ENCODE data around the gene C19orf73.
"Not testable (repeated sequence)": the region's sequence is repeated elsewhere in the genome, so short reads cannot be mapped to it uniquely, and the experiment has no call there.

GRCh38 chr19:49127225-49127624 is 8.3 kb upstream of the C19orf73 start:
- not testable (repeated sequence) for TF ChIP-seq CTCF (IDR thresholded peaks at IDR 0.05); POLR2A (IDR thresholded peaks at IDR 0.05); POLR2AphosphoS5 (IDR thresholded peaks at IDR 0.05; ENCODE audit: insufficient read depth in 1 of 2, low read depth in 1 of 2)
